G401 (cell line): ENCODE results near the gene CDC5L. TPM values are rescaled to one million over a fixed set of nuclear protein-coding genes. Genes with fewer than 3 reads are reported as not detected.
"Not testable (repeated sequence)": the region's sequence is repeated elsewhere in the genome, so short reads cannot be mapped to it uniquely, and the experiment has no call there.

Source experiments
- DNase-seq: peaks from one replicate; pipeline ENCODE4 v3.0.0-alpha.2; 2015; ENCODE audit warnings: low spot score
- in situ Hi-C: cut with HindIII; loops from 2 replicates; pipeline ENCODE4 v1.10.0; 2016; ENCODE audit warnings: low sequenced_read_pairs, mixed read lengths
- total RNA-seq: library from RNA; depleted of rRNA; stranded (reverse); fragments of >200 nt; shearing (Covaris generic); gene quantifications from 2 replicates; pipeline ENCODE4 v1.2.3, GENCODE V29; 2014

Gene CDC5L
- total RNA-seq, 1 experiment from 2014 or later: 32.5 TPM

GRCh38 chr6:44442236-44442635, 54.7 kb downstream of the CDC5L start:
- DNase-seq: no peak
- in situ Hi-C loops: no loop called here

GRCh38 chr6:44442833-44443444, 55.4 kb downstream of the CDC5L start:
- no peak for DNase-seq
- in situ Hi-C loops: no loop called here

- no peak for DNase-seq
Measured at GRCh38 chr6:44444853-44445252, 57.3 kb downstream of the CDC5L start.

GRCh38 chr6:44446626-44447300, 59.3 kb downstream of the CDC5L start:
- no peak for DNase-seq
- in situ Hi-C loops: no loop called here

More at GRCh38 chr6:44444853-44445252, 57.3 kb downstream of the CDC5L start:
- in situ Hi-C loops: no loop called here

GRCh38 chr6:44449181-44449580, 61.7 kb downstream of the CDC5L start:
- in situ Hi-C loops, DNase-seq: not testable (repeated sequence)

- in situ Hi-C loops: no loop called here
- DNase-seq: no peak
Measured at GRCh38 chr6:44451803-44452695, 64.5 kb downstream of the CDC5L start.

- in situ Hi-C loops: no loop called here
Measured at GRCh38 chr6:44452725-44453124, 65.2 kb downstream of the CDC5L start.

GRCh38 chr6:44453146-44453545, 65.6 kb downstream of the CDC5L start:
- in situ Hi-C loops: no loop called here
- no peak for DNase-seq

More at GRCh38 chr6:44452725-44453124, 65.2 kb downstream of the CDC5L start:
- DNase-seq: no peak

- DNase-seq: no peak
- in situ Hi-C loops: no loop called here
Measured at GRCh38 chr6:44454198-44454597, 66.7 kb downstream of the CDC5L start.

GRCh38 chr6:44456070-44456965, 68.8 kb downstream of the CDC5L start:
- peak; percentile 22 for DNase-seq
- in situ Hi-C loops: no loop called here

- DNase-seq: no peak
- in situ Hi-C loops: no loop called here
Measured at GRCh38 chr6:44456966-44457292, 69.4 kb downstream of the CDC5L start.

- in situ Hi-C loops: no loop called here
- DNase-seq: no peak
Measured at GRCh38 chr6:44457596-44457995, 70.1 kb downstream of the CDC5L start.

GRCh38 chr6:44458551-44458950, 71.0 kb downstream of the CDC5L start:
- in situ Hi-C loops: no loop called here
- DNase-seq: no peak

- DNase-seq: no peak
- in situ Hi-C loops: no loop called here
Measured at GRCh38 chr6:44462335-44462734, 74.8 kb downstream of the CDC5L start.

- in situ Hi-C loops: no loop called here
- DNase-seq: no peak
Measured at GRCh38 chr6:44462797-44463727, 75.6 kb downstream of the CDC5L start.

- in situ Hi-C loops: no loop called here
Measured at GRCh38 chr6:44463728-44464450, 76.4 kb downstream of the CDC5L start.

GRCh38 chr6:44464527-44465310, 77.2 kb downstream of the CDC5L start:
- DNase-seq: no peak
- in situ Hi-C loops: no loop called here

More at GRCh38 chr6:44463728-44464450, 76.4 kb downstream of the CDC5L start:
- no peak for DNase-seq
